NCI-H774 (cell line): Measurements from ENCODE around the gene EOGT.

Experiments used
- DNase-seq: peaks from one replicate; lab custom pipeline; 2025; lab: John Stamatoyannopoulos, UW

The EOGT gene

DNA sequence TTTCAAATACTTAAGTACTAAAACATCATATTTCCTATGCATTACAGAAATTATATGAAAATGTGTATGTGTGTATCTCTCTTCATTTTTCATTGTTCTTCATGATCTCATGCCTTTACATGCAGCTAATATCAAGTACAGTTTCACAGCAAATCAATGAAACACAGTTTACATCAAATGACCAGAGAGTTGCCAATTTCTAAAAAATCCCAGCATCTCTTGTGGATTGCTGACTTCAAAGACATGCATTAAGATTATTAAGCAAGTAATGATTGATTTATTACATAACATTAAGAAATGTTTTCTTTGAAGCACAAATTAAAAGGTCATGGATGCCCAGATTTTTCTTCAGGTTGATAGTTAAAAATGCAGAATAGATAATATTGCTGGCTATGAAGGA, 50.1 kb downstream of the EOGT start:
- no peak for DNase-seq

DNA sequence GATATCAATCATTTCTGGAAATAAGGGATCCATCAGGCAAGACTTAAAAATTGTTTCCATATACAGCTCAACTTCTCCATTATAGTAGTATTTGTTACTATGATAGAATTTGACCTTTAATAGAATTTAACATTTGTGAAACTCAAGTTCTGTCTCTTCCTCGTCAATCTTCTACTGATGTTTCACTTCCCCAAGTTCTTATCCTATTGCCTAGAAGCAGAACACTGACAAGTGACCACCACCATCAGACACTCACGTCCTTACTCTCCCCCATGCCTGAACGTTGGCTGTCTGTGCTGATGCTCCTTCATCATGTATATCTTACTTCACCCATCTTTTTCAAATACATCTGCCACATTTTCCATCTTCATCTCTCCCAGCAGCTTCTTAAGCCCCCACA, 54.6 kb downstream of the EOGT start:
- DNase-seq, result no peak

DNA sequence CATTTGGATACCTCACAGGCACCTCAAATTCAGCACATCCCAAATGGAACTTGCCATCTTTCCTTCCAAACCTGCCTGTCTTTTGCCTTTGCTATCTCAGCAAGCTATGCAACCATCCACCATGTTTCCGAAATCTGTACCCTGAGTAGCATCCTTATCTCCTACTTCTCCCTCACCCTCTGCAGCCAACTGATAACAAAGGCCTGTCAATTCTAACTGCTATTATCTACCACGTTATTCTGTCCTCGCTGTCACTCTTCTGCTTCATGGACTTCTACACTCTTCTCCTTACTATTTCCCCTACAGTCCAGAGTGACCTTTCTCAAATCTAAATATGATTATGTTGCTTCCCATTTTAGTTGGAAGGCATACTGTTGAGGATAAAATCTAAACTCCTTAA, 55.6 kb downstream of the EOGT start:
- DNase-seq, result no peak

DNA sequence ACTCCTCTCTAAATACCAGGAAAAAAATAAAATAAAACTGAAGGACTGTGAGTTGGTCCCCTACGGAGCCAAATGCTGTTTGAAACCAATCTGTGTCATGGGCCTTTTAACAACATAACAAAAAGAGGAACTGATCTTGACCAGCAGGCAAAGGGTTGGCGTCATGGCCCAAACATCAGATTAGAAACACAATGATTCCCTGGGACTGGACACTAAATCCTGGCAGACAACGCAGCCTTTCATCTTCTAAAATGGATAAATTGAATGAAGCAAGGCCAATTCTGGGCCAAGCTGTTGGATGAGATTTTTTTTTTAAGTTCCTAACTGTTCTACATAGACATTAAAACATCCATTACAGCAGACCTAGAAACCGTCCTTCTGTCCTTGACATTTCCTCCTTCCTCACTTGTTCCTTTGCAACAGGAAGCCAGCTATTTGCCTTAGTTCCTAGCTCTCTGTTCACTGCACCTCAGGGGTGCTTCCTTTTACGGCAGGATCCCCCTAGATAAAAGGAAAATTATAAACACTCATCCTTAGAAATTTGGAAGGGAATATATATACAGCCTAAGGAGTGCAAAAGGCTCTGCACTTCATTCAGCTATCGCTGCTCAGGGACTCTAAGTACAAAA, 59.6 kb downstream of the EOGT start:
- no peak for DNase-seq

DNA sequence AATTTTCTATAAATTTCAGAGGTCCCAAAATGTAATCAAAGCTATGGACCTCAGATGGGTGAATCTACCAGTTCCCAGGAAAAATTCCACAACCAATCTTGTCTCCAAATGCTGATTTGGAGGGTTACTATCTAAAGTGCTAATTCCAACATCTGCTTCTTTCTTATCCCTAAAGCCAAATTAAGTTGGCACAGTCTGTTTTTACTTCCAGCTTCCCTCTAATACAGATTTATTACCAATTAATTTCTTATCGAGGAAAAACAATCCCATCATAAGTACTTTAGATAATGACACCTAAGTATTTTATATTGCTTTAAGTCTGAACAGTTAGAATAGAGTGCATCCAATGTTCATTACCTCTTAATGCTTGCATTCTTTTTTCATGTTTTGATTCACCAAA, 68.3 kb downstream of the EOGT start:
- no peak for DNase-seq

DNA sequence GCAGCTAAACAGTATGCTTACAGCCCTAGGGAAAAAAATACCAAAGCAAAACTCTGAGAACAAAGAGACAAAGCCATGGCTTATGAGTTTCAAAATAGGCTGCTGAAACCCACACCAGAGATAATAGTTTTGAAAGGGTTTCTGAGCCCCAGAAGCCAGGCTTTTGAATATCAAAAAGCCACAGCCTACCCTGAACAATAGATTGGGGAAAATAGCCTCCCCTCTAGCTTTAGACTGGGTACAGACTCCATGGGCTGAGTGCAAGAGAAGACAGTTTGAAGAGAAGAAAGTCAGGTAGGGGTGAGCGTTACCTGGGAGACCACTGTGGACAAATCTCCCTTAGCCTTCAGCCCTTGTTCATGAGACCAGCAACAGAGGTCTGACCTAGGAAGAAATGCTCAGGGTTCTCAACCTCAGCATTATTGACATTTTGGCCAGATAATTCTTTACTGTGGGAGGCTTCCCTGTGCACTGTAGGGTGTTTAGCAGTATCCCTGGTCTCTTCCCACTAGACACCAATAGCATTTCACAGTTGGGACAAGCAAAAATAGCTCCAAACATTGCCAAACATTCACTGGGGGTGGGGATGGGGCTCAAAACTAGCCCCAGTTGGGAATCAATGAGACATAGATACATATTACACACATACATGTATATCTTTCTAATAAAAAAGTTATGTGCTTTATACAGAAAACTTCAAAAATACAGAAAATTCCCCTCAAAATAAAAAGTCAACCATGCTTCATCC, 69.6 kb downstream of the EOGT start:
- no peak for DNase-seq

DNA sequence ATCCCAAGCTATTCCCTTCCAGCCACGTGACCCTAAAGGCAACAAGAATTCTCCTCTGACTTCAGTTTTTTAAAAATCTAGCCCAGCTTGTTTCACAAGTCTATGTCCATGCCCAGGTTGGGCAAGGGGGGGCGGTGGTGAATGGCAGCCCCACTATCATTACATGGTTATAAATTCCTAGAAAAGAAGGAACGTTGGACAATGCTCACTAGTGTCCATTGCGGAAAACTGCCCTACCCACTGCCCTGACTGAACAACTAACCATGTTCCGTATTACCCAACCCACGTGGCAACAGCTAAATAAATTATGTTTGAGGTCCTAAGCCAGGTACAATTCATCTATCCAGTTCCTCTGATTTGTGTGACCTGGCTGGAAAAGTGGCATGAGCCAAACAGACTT, 72.4 kb downstream of the EOGT start:
- no peak for DNase-seq

DNA sequence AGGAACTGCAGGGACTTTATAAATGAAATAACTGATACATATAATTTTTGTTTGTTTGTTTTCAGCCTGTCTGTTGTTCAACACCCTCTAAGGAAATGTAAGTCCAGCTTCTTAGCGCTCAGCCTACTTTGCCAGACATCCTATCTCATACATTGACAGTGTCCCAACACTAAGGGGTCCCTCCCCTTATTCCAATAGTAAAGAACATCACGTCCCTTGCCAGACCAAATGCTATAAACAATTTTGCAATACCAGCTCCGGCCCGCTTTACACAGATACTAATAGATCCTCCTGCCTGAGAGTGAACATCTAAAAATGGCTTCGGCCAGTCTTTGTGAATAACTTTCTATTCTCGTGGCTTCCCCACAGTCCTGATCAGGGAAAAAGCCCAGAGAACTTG, 76.6 kb downstream of the EOGT start:
- DNase-seq, result no peak

DNA sequence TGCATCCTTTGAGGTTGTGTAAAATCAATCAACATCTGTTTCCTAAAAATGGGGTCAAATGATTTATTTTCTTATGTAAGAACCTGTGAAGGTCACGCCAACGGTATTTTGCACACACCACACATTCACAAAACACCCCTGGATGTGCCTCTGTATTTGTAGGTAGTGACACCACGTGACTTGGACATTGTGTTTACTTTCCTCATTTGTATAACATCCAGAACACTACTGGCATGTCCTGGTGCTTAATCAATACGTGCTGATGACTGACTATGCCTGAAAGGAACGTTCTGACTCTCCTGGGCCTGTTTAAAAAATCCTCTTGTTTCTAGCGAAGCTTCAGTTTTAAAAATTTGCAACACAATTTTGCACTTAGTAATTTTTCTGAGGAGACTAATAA, 77.7 kb downstream of the EOGT start:
- DNase-seq, result no peak

DNA sequence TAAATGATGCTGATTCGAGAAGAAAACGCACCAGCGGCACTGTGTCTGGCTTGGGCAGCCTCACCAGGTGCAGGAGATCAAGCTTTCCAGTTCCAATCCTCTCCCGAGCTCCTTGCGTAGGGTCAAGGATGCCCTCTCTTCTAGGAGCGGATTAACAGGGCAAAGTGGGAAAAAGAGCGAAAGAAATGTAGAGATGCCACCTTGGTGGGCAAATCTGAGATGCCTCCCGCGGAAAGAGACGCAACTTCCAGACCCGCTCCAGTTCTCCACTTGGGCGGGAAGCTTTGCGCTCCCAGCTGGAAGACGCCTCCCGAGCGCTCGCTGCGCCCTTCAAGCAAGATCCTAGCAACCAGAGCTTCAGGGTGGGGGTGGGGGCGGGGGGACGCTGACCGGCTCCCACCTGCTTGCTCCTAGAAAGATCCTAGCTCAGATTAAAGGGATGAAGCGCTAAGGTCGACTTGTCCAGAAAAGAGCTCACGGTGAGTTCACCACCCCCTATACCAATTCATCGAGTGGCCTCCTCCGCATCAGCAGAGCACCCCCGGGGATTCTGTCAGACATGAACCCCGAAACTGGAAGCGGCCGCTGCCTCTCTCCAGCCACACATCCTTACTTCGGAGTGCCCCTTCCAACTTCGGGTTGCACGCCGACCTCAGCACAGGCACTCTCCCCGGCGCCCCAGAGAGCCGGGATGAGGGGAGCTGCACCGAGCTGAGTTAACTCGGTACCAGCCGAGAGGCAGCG, 81.9 kb downstream of the EOGT start:
- no peak for DNase-seq
